Measurements from ENCODE around the gene MACF1. TPM values are rescaled to one million over a fixed set of nuclear protein-coding genes. Genes with fewer than 3 reads are reported as not detected.
"Not testable (repeated sequence)": the region's sequence is repeated elsewhere in the genome, so short reads cannot be mapped to it uniquely, and the experiment has no call there.

Gene MACF1
- polyA plus RNA-seq, 3 donors, result 32.3 to 63.1 (median 61.9) TPM

DNA sequence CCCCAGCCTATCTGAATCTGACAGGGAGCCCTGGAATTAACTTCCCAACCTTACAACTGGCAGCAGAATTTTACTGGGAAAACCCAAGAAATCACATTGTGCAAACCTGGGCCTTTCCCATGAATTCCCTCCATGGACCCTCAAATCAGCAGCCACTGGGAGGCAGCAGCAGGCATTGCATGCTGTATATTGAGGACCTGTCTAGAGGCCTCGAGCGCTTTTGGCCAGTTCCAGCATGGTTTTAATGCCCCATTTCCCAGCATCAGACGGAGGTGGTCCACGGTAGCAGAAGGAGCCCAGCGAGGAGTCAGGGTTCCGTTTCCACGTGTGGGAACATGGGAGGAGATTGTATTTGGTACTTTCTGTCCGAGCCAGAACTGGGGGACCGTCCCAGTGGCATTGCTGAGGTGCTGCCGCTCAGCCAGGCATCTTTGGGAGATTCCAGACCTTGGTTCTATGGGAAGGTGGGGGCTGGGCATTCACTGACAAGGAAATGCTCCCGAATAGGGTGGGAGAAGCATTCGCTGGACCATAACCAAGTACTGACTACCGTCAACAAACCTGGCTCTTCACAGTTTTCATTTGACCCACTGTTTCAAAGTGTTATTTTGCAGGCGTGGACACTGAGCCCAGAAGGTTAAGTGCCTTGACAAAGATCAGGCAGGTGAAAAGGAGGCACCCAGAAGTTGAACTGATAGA lies 302.9 kb downstream of the MACF1 start:
- 81 to 84% (median 84%) methylated on average over 14 of the region's 14 CpGs for WGBS, 3 donors
- no peak overlapping the region for H3K27ac ChIP-seq (ENCODE audit: low read depth, low read length)

DNA sequence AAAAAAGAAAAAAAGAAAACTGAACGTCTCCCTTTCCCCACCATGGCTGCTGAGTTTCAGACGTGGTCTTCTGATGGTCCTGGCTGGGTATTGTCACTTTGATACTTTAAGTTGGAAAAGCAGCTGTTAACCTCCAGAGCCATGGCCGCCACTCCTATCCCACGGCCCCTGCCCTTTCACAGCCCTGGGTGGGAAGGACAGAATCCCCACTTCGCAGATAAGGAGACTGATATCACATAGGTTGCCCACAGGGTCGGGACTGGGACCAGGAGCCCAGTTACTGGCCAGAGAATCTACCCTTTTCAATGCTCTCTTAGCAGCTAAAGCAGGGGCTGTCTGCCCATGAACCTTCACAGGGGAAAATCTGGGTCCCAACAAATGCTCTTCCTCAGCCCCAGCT lies 303.8 kb downstream of the MACF1 start:
- 86 to 90% (median 87%) methylated on average over 6 of the region's 6 CpGs for WGBS, 3 donors
- no peak overlapping the region for H3K27ac ChIP-seq (ENCODE audit: low read depth, low read length)

- H3K27ac ChIP-seq (ENCODE audit: low read depth, low read length), result no peak overlapping the region
- WGBS, 3 donors, result 63 to 85% (median 64%) methylated on average over 11 of the region's 11 CpGs
Measured at GRCh38 chr1:39508857-39509305, 304.4 kb downstream of the MACF1 start.

GRCh38 chr1:39509360-39510009 lies 305.0 kb downstream of the MACF1 start:
- H3K27ac ChIP-seq (ENCODE audit: low read depth, low read length), result no peak overlapping the region
- WGBS, 3 donors, result 35 to 78% (median 37%) methylated on average over 22 of the region's 22 CpGs

- H3K27ac ChIP-seq (ENCODE audit: low read depth, low read length), result not testable (repeated sequence)
- WGBS, 3 donors, result 90 to 94% (median 92%) methylated on average over 11 to 16 of the region's 20 CpGs
Measured at GRCh38 chr1:39510570-39511186, 306.2 kb downstream of the MACF1 start.

- WGBS, 3 donors, result 87 to 88% (median 87%) methylated on average over 8 of the region's 13 CpGs
- H3K27ac ChIP-seq (ENCODE audit: low read depth, low read length), result not testable (repeated sequence)
Measured at GRCh38 chr1:39511477-39511876, 307.0 kb downstream of the MACF1 start.

GRCh38 chr1:39512234-39512847 lies 307.8 kb downstream of the MACF1 start:
- not testable (repeated sequence) for H3K27ac ChIP-seq (ENCODE audit: low read depth, low read length)
- WGBS, 3 donors, result 38 to 77% (median 51%) methylated on average over 5 of the region's 25 CpGs

DNA sequence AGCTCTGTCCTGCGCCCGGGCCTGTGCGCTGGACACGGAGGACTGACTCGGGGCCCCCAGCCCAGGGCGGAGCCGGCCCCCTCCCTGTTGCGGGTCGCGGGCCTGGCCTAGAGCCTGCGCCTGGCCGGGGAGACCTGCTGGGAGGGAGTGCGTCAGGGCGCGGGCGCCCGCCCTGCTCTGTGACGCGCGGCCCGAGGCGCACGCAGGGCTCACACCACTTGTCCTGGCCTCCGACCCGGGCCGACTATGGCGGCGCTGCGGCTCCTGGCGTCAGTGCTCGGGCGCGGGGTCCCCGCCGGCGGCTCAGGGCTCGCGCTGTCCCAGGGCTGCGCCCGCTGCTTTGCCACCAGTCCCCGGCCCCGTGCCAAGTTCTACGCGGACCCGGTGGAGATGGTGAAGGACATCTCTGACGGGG lies 310.2 kb downstream of the MACF1 start:
- not testable (repeated sequence) for H3K27ac ChIP-seq (ENCODE audit: low read depth, low read length)
- WGBS, 3 donors, result 1 to 16% (median 3%) methylated on average over 26 to 32 of the region's 46 CpGs

DNA sequence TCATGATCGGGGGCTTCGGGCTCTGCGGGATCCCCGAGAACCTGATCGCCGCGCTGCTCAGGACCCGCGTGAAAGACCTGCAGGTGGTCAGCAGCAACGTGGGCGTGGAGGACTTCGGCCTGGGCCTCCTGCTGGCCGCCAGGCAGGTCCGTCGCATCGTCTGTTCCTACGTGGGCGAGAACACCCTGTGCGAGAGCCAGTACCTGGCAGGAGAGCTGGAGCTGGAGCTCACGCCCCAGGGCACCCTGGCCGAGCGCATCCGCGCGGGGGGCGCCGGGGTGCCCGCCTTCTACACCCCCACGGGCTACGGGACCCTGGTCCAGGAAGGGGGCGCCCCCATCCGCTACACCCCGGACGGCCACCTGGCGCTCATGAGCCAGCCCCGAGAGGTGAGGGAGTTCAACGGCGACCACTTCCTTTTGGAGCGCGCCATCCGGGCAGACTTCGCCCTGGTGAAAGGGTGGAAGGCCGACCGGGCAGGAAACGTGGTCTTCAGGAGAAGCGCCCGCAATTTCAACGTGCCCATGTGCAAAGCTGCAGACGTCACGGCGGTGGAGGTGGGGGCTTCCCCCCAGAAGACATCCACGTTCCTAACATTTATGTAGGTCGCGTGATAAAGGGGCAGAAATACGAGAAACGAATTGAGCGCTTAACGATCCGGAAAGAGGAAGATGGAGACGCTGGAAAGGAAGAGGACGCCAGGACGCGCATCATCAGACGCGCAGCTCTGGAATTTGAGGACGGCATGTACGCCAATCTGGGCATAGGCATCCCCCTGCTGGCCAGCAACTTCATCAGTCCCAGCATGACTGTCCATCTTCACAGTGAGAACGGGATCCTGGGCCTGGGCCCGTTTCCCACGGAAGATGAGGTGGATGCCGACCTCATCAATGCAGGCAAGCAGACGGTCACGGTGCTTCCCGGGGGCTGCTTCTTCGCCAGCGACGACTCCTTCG lies 310.9 kb downstream of the MACF1 start:
- H3K27ac ChIP-seq (ENCODE audit: low read depth, low read length), result not testable (repeated sequence)
- WGBS, 3 donors, result 15 to 37% (median 24%) methylated on average over 17 to 21 of the region's 78 CpGs

GRCh38 chr1:39516841-39517240 lies 312.3 kb downstream of the MACF1 start:
- not testable (repeated sequence) for H3K27ac ChIP-seq (ENCODE audit: low read depth, low read length)
- 90 to 94% (median 93%) methylated on average over 3 to 4 of the region's 4 CpGs for WGBS, 3 donors

- WGBS, 3 donors, result 88 to 92% (median 89%) methylated on average over 6 of the region's 7 CpGs
- not testable (repeated sequence) for H3K27ac ChIP-seq (ENCODE audit: low read depth, low read length)
Measured at GRCh38 chr1:39517936-39518335, 313.4 kb downstream of the MACF1 start.

GRCh38 chr1:39519376-39519775 lies 314.9 kb downstream of the MACF1 start:
- H3K27ac ChIP-seq (ENCODE audit: low read depth, low read length), result not testable (repeated sequence)
- 14 to 58% (median 56%) methylated on average over 2 of the region's 5 CpGs for WGBS, 3 donors

GRCh38 chr1:39522221-39522620 lies 317.7 kb downstream of the MACF1 start:
- not testable (repeated sequence) for H3K27ac ChIP-seq (ENCODE audit: low read depth, low read length)
- WGBS, 3 donors, result 48 to 85% (median 82%) methylated on average over 9 to 10 of the region's 10 CpGs

DNA sequence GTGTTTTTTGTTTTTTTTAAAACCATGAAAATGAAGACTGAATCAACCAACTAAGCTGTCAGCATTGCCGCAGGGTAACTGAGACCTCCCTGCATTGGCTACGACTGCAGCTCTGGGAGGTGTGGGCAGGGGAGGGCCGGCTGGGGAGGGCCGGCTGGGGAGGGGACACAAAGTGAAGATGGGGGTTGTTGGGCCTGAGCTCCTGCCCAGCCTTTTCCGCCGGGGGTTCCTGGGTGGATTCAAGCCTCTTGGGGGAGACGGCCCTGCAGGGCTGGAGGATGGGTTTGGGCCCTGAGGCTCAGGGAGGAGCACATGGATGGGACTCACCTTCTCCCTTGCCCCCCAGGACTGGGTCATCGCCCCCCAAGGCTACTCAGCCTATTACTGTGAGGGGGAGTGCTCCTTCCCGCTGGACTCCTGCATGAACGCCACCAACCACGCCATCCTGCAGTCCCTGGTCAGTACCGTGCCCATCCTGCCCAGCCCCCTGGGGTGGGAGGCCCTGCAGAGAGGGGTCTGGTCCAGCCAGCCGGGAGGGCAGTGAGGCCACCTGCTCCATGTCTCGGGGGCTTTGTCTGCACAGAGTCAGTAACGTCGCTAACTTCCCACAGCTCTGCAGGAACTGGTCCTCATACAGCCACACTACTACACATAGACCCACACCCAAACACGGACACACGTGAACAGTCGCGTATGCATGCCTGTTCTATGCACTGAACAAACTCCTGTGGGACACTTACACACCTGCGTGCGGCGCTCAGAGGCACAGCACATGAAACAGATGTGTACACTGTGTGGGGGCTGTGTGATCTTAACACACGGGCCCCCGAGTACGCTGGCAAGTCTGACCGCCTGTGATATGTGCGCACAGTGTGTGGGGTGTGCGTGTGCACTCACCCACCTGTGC lies 318.4 kb downstream of the MACF1 start:
- WGBS, 3 donors, result 85 to 88% (median 85%) methylated on average over 29 of the region's 29 CpGs
- H3K27ac ChIP-seq (ENCODE audit: low read depth, low read length), result no peak overlapping the region

GRCh38 chr1:39524171-39524570 lies 319.7 kb downstream of the MACF1 start:
- WGBS, 3 donors, result 63 to 80% (median 76%) methylated on average over 6 of the region's 6 CpGs
- H3K27ac ChIP-seq (ENCODE audit: low read depth, low read length), result no peak overlapping the region

- WGBS, 3 donors, result 88 to 90% (median 89%) methylated on average over 14 to 15 of the region's 15 CpGs
Measured at GRCh38 chr1:39524591-39525365, 320.3 kb downstream of the MACF1 start.

More at GRCh38 chr1:39524591-39525365, 320.3 kb downstream of the MACF1 start:
- H3K27ac ChIP-seq (ENCODE audit: low read depth, low read length), result no peak overlapping the region
